Keratinocyte (primary cell): Measurements from ENCODE around the gene TRIP4.

Experiments used
- CTCF ChIP-seq, 3 experiments: IDR thresholded peaks in 1 of 3; conservative IDR thresholded peaks in 1 of 3; optimal IDR thresholded peaks in 1 of 3; 2 replicates in 2 of 3; 3 replicates in 1 of 3; pipeline versions ENCODE3 to v1.5.1; 2011; ENCODE audit warnings: low read length in 3 of 3, mild to moderate bottlenecking in 3 of 3, moderate library complexity in 2 of 3, control low read depth in 1 of 3, inconsistent platforms in 1 of 3; ENCODE audit not compliant: insufficient read depth in 2 of 3; ENCODE audit errors: extremely low read depth in 1 of 3
- EZH2 ChIP-seq: IDR thresholded peaks from one replicate; pipeline ENCODE4 v1.6.1; 2012; ENCODE audit warnings: inconsistent platforms, mild to moderate bottlenecking, low read length, moderate library complexity

- TF ChIP-seq CTCF (optimal IDR thresholded peaks at IDR 0.05 in 1 of 3, IDR thresholded peaks at IDR 0.05 in 1 of 3, conservative IDR thresholded peaks at IDR 0.05 in 1 of 3; ENCODE audit: extremely low read depth in 1 of 3, insufficient read depth in 2 of 3, low read length in 3 of 3) (no peak), EZH2 (no peak)
These were observed 88.9 kb downstream of the TRIP4 start for GRCh38 chr15:64476550-64476949.
